GM12878 (cell line): ENCODE measurements around the gene CSDE1. TPM values are rescaled to one million over a fixed set of nuclear protein-coding genes. Genes with fewer than 3 reads are reported as not detected.

Experiments
- BMI1 ChIP-seq: fragments of 450-650 bp; IDR thresholded peaks from 2 replicates; pipeline ENCODE4 v1.6.1; 2016; ENCODE audit warnings: mild to moderate bottlenecking, moderate library complexity, borderline replicate concordance
- FOXM1 ChIP-seq: IDR thresholded peaks from 2 replicates; pipeline ENCODE4 v1.6.1; 2012; ENCODE audit warnings: low read depth, mild to moderate bottlenecking, inconsistent platforms, low read length, moderate library complexity
- IKZF2 ChIP-seq, 2 experiments: fragments of 450-650 bp; IDR thresholded peaks; 2 replicates each; pipeline ENCODE4 v1.6.1; 2017; ENCODE audit warnings: mild to moderate bottlenecking in 2 of 2, moderate library complexity in 2 of 2
- NR2C2 ChIP-seq: IDR thresholded peaks from 2 replicates; pipeline ENCODE4 v1.6.1; 2011; ENCODE audit warnings: borderline replicate concordance, low read depth; ENCODE audit not compliant: control insufficient read depth, insufficient read length
- SMARCA5 ChIP-seq: fragments of 450-650 bp; IDR thresholded peaks from 2 replicates; pipeline ENCODE4 v1.6.1; 2017; ENCODE audit warnings: mild to moderate bottlenecking
- SREBF2 ChIP-seq: IDR thresholded peaks from 2 replicates; pipeline ENCODE4 v1.6.1; 2012; ENCODE audit warnings: mild to moderate bottlenecking, low read length
- STAT1 ChIP-seq: fragments of 450-650 bp; conservative IDR thresholded peaks from 2 replicates; pipeline ENCODE4 v1.6.1; 2014; ENCODE audit warnings: antibody characterized with exemption, mild to moderate bottlenecking
- polyA plus RNA-seq, 11 experiments: library from polyadenylated mRNA; depleted of rRNA in 4 of 11; unstranded in 6 of 11; stranded (reverse) in 5 of 11; fragments of >200 nt; fragmentation: Nextera tagmentation in 4 of 11; fragmentation: Illumina TruSeq in 1 of 11; extraction: Ambion mirVana in 4 of 11; extraction: Trizol in 1 of 11; gene quantifications; 1 replicate in 1 of 11; 2 replicates in 10 of 11; pipeline versions ENCODE4 v1.2.1 to v1.2.3, GENCODE V29; 2011 to 2016; ENCODE audit warnings: inconsistent platforms in 2 of 11, missing spikeins in 2 of 11, low read depth in 1 of 11
- total RNA-seq, 4 experiments: library from RNA; depleted of rRNA in 3 of 4; stranded (reverse); fragments of >200 nt in 3 of 4; fragmentation: Illumina TruSeq in 1 of 4; extraction: Trizol in 1 of 4; gene quantifications; 2 replicates each; pipeline versions ENCODE4 v1.2.1 to v1.2.3, GENCODE V29; 2013 to 2021
- TF ChIP-seq, protein P1 (sequence below): IDR thresholded peaks from 2 replicates; pipeline ENCODE4 v1.6.1; 2012; ENCODE audit warnings: improper control_type of control experiment, low read depth, low read length; ENCODE audit not compliant: insufficient replicate concordance
- TF ChIP-seq, protein P2 (sequence below): IDR thresholded peaks from 2 replicates; pipeline ENCODE4 v1.6.1; 2011; ENCODE audit warnings: low read depth, low read length, improper control_type of control experiment, borderline replicate concordance
- TF ChIP-seq, protein P3 (sequence below): fragments of 450-650 bp; IDR thresholded peaks from 2 replicates; pipeline ENCODE4 v1.6.1; 2017; ENCODE audit warnings: mild to moderate bottlenecking, moderate library complexity
- TF ChIP-seq, protein P4 (sequence below): fragments of 150-350 bp; IDR thresholded peaks from 2 replicates; pipeline ENCODE4 v1.6.1; 2016; ENCODE audit warnings: low read depth, low read length

CSDE1 gene
- total and polyA plus RNA-seq, 10 of the 15 experiments (the other 5 are each of a cell fraction or from before 2014, with no cell fraction given), result 130 to 390 (median 246) TPM

- TF ChIP-seq, protein P1, sequence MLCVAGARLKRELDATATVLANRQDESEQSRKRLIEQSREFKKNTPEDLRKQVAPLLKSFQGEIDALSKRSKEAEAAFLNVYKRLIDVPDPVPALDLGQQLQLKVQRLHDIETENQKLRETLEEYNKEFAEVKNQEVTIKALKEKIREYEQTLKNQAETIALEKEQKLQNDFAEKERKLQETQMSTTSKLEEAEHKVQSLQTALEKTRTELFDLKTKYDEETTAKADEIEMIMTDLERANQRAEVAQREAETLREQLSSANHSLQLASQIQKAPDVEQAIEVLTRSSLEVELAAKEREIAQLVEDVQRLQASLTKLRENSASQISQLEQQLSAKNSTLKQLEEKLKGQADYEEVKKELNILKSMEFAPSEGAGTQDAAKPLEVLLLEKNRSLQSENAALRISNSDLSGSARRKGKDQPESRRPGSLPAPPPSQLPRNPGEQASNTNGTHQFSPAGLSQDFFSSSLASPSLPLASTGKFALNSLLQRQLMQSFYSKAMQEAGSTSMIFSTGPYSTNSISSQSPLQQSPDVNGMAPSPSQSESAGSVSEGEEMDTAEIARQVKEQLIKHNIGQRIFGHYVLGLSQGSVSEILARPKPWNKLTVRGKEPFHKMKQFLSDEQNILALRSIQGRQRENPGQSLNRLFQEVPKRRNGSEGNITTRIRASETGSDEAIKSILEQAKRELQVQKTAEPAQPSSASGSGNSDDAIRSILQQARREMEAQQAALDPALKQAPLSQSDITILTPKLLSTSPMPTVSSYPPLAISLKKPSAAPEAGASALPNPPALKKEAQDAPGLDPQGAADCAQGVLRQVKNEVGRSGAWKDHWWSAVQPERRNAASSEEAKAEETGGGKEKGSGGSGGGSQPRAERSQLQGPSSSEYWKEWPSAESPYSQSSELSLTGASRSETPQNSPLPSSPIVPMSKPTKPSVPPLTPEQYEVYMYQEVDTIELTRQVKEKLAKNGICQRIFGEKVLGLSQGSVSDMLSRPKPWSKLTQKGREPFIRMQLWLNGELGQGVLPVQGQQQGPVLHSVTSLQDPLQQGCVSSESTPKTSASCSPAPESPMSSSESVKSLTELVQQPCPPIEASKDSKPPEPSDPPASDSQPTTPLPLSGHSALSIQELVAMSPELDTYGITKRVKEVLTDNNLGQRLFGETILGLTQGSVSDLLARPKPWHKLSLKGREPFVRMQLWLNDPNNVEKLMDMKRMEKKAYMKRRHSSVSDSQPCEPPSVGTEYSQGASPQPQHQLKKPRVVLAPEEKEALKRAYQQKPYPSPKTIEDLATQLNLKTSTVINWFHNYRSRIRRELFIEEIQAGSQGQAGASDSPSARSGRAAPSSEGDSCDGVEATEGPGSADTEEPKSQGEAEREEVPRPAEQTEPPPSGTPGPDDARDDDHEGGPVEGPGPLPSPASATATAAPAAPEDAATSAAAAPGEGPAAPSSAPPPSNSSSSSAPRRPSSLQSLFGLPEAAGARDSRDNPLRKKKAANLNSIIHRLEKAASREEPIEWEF, result no peak
- TF ChIP-seq, protein P2, sequence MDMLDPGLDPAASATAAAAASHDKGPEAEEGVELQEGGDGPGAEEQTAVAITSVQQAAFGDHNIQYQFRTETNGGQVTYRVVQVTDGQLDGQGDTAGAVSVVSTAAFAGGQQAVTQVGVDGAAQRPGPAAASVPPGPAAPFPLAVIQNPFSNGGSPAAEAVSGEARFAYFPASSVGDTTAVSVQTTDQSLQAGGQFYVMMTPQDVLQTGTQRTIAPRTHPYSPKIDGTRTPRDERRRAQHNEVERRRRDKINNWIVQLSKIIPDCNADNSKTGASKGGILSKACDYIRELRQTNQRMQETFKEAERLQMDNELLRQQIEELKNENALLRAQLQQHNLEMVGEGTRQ, result no peak
- TF ChIP-seq SMARCA5 (no peak), SREBF2 (no peak), IKZF2 (IDR thresholded peaks at IDR 0.05) (no peak), NR2C2 (no peak), FOXM1 (no peak), STAT1 (no peak), BMI1 (no peak)
- TF ChIP-seq, protein P3, sequence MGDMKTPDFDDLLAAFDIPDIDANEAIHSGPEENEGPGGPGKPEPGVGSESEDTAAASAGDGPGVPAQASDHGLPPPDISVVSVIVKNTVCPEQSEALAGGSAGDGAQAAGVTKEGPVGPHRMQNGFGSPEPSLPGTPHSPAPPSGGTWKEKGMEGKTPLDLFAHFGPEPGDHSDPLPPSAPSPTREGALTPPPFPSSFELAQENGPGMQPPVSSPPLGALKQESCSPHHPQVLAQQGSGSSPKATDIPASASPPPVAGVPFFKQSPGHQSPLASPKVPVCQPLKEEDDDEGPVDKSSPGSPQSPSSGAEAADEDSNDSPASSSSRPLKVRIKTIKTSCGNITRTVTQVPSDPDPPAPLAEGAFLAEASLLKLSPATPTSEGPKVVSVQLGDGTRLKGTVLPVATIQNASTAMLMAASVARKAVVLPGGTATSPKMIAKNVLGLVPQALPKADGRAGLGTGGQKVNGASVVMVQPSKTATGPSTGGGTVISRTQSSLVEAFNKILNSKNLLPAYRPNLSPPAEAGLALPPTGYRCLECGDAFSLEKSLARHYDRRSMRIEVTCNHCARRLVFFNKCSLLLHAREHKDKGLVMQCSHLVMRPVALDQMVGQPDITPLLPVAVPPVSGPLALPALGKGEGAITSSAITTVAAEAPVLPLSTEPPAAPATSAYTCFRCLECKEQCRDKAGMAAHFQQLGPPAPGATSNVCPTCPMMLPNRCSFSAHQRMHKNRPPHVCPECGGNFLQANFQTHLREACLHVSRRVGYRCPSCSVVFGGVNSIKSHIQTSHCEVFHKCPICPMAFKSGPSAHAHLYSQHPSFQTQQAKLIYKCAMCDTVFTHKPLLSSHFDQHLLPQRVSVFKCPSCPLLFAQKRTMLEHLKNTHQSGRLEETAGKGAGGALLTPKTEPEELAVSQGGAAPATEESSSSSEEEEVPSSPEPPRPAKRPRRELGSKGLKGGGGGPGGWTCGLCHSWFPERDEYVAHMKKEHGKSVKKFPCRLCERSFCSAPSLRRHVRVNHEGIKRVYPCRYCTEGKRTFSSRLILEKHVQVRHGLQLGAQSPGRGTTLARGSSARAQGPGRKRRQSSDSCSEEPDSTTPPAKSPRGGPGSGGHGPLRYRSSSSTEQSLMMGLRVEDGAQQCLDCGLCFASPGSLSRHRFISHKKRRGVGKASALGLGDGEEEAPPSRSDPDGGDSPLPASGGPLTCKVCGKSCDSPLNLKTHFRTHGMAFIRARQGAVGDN, result no peak
- TF ChIP-seq, protein P4, sequence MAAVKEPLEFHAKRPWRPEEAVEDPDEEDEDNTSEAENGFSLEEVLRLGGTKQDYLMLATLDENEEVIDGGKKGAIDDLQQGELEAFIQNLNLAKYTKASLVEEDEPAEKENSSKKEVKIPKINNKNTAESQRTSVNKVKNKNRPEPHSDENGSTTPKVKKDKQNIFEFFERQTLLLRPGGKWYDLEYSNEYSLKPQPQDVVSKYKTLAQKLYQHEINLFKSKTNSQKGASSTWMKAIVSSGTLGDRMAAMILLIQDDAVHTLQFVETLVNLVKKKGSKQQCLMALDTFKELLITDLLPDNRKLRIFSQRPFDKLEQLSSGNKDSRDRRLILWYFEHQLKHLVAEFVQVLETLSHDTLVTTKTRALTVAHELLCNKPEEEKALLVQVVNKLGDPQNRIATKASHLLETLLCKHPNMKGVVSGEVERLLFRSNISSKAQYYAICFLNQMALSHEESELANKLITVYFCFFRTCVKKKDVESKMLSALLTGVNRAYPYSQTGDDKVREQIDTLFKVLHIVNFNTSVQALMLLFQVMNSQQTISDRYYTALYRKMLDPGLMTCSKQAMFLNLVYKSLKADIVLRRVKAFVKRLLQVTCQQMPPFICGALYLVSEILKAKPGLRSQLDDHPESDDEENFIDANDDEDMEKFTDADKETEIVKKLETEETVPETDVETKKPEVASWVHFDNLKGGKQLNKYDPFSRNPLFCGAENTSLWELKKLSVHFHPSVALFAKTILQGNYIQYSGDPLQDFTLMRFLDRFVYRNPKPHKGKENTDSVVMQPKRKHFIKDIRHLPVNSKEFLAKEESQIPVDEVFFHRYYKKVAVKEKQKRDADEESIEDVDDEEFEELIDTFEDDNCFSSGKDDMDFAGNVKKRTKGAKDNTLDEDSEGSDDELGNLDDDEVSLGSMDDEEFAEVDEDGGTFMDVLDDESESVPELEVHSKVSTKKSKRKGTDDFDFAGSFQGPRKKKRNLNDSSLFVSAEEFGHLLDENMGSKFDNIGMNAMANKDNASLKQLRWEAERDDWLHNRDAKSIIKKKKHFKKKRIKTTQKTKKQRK, result no peak
Measured at GRCh38 chr1:114735479-114735878, 22.3 kb downstream of the CSDE1 start (continued).
